Left lung (tissue), 10 donors: ENCODE data around the gene NCMAP. TPM values are rescaled to one million over a fixed set of nuclear protein-coding genes. Genes with fewer than 3 reads are reported as not detected.
A peak's percentile ranks its signal among the peaks of the same experiment; 100 is the strongest.

Source experiments
- ATAC-seq: fragments of 200-7000 bp; cut with Tn5 transposase; one replicate; pipeline ENCODE4 v1.9.1; 2020; ENCODE audit warnings: moderate library complexity
- DNase-seq, 4 donors: peaks; one replicate each; pipeline ENCODE4 v3.0.0-alpha.2; 2013 to 2020
- H3K27ac ChIP-seq, 2 donors: fragments of 200-600 bp; sonication (generic) in 1 of 2; one replicate each; pipeline versions ENCODE4 v1.5.0 to v1.8.0; 2020 to 2021
- H3K27me3 ChIP-seq, 2 donors: fragments of 200-600 bp; sonication (generic) in 1 of 2; one replicate each; pipeline versions ENCODE4 v1.5.0 to v1.8.0; 2020 to 2021
- H3K36me3 ChIP-seq, 2 donors: fragments of 200-600 bp; sonication (generic) in 1 of 2; one replicate each; pipeline versions ENCODE4 v1.5.0 to v1.8.0; 2020 to 2021
- H3K4me1 ChIP-seq, 2 donors: fragments of 200-600 bp; one replicate each; pipeline ENCODE4 v1.8.0; 2021
- H3K4me3 ChIP-seq, 2 donors: fragments of 200-600 bp; sonication (generic) in 1 of 2; one replicate each; pipeline versions ENCODE4 v1.5.0 to v1.8.0; 2020 to 2021; ENCODE audit warnings: mild to moderate bottlenecking in 1 of 2
- H3K9me3 ChIP-seq, 2 donors: fragments of 200-600 bp; sonication (generic) in 1 of 2; one replicate each; pipeline versions ENCODE4 v1.5.0 to v1.8.0; 2020 to 2021
- CTCF ChIP-seq, 2 donors: fragments of 200-600 bp; sonication (generic) in 1 of 2; IDR thresholded peaks; one replicate each; pipeline versions ENCODE4 v1.5.0 to v1.8.0; 2021; ENCODE audit warnings: antibody characterized with exemption in 2 of 2
- intact Hi-C, 2 donors: fragments of 100-400 bp; cut with DNase I; formaldehyde crosslinking; loops; one replicate each; pipeline versions ENCODE4 v1.11.2 to v1.14.2; 2022
- polyA plus RNA-seq, 6 donors: library from polyadenylated mRNA; unstranded; fragments of 120-200 nt; gene quantifications; one replicate each; pipeline ENCODE4 v1.2.1, GENCODE V29; 2013; ENCODE audit not compliant: insufficient read length in 6 of 6
- total RNA-seq, 2 donors: library from RNA; stranded (reverse); fragmentation: NEBNext Ultra II Directional; extraction: Animal tissue kit (Norgen Biotek cat#: 25700); gene quantifications; one replicate each; pipeline ENCODE4 v1.2.1, GENCODE V29; 2021
- donor health status: DM: no; HTN: yes; CAD: no.
- donor health status: DM: no; HTN: no; CAD: no.

The NCMAP gene
- total and polyA plus RNA-seq, 8 donors = 3.0 to 7.8 (median 5.4) TPM

DNA sequence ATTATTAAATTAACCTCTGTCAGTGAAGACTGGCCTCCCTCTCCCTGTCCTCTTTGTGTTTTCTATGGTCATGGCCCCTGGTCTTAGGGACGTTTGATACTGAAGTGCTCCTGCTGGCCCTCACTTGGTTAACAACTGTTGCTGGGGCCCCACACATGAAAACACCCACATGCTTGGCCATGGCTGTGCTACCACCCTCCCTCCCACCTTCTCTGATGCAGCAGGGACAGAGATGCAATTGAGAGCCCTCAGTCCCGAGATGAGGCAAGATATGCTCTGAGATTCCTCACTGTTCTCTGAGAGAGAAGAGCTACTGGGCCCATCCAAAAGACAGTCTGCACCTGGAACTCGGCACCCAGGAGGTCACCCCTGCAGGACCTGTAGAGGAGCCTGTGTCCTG is 33.3 kb downstream of the NCMAP start:
- peaks cover 0 to 14% of the 10 kb centered on the region in 2 donors for H3K27me3 ChIP-seq
- no peak overlapping the region for H3K27ac ChIP-seq
- no peaks in the 10 kb centered on the region for H3K4me1 ChIP-seq
- H3K4me3 ChIP-seq = no peak overlapping the region
- DNase-seq (no peak), ATAC-seq (no peak)
- no peak for TF ChIP-seq CTCF (IDR thresholded peaks at IDR 0.05)
- intact Hi-C loops = no loop called here
- H3K36me3 ChIP-seq = no peaks in the 10 kb centered on the region
- no peaks in the 10 kb centered on the region for H3K9me3 ChIP-seq

DNA sequence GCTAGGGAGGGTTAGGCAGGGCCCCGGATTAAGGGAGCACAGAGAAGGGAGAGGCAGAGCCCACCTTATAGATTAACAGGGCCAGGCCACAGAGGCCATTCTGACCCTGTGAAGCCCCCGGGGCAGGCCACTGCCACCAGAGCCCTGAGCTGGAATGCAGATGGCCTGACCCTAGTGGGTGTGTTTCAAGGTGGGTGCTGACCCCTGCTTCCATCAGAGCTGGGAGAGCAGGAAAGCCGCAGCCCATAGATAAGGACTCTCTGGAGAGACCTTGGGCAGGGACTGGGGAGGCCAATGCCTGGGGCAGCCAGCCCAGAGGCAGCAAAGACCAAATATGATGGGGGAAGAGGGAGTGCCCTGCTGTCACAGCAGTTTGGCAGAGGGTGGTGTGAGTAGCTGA is 35.9 kb downstream of the NCMAP start:
- H3K4me1 ChIP-seq = no peaks in the 10 kb centered on the region
- TF ChIP-seq CTCF (IDR thresholded peaks at IDR 0.05) = no peak
- DNase-seq (no peak), ATAC-seq (no peak)
- no peak overlapping the region for H3K27ac ChIP-seq
- no peaks in the 10 kb centered on the region for H3K9me3 ChIP-seq
- no peaks in the 10 kb centered on the region for H3K36me3 ChIP-seq
- no peak overlapping the region for H3K4me3 ChIP-seq
- intact Hi-C loops = no loop called here
- peaks cover 0 to 13% of the 10 kb centered on the region in 2 donors for H3K27me3 ChIP-seq

GRCh38 chr1:24594328-24594598 is 38.4 kb downstream of the NCMAP start:
- H3K27me3 ChIP-seq = peaks cover 0 to 13% of the 10 kb centered on the region in 2 donors
- H3K4me3 ChIP-seq = no peak overlapping the region
- DNase-seq = peak in 1 of 4 donors; percentile 69
- H3K4me1 ChIP-seq = no peaks in the 10 kb centered on the region
- ATAC-seq = peak; percentile 95
- no peak for TF ChIP-seq CTCF (IDR thresholded peaks at IDR 0.05)
- no peak overlapping the region for H3K27ac ChIP-seq
- intact Hi-C loops = no loop called here
- H3K36me3 ChIP-seq = no peaks in the 10 kb centered on the region
- no peaks in the 10 kb centered on the region for H3K9me3 ChIP-seq

GRCh38 chr1:24596401-24596880 is 40.6 kb downstream of the NCMAP start:
- peaks cover 0 to 17% of the 10 kb centered on the region in 2 donors for H3K27me3 ChIP-seq
- H3K4me3 ChIP-seq = no peak overlapping the region
- ATAC-seq (no peak), DNase-seq (no peak)
- H3K4me1 ChIP-seq = no peaks in the 10 kb centered on the region
- no peak overlapping the region for H3K27ac ChIP-seq
- no peak for TF ChIP-seq CTCF (IDR thresholded peaks at IDR 0.05)
- intact Hi-C loops = no loop called here
- H3K9me3 ChIP-seq = no peaks in the 10 kb centered on the region
- no peaks in the 10 kb centered on the region for H3K36me3 ChIP-seq

GRCh38 chr1:24599265-24599664 is 43.4 kb downstream of the NCMAP start:
- Histone ChIP-seq H3K4me3 (no peak overlapping the region), H3K27me3 (peaks cover 0 to 12% of the 10 kb centered on the region in 2 donors), H3K27ac (no peak overlapping the region), H3K4me1 (no peaks in the 10 kb centered on the region), H3K36me3 (no peaks in the 10 kb centered on the region), H3K9me3 (no peaks in the 10 kb centered on the region)
- DNase-seq = no peak
- no peak for ATAC-seq
- intact Hi-C loops = no loop called here
- TF ChIP-seq CTCF (IDR thresholded peaks at IDR 0.05) = no peak
